Measurements from ENCODE around the gene EFHD2. TPM values are rescaled to one million over a fixed set of nuclear protein-coding genes. Genes with fewer than 3 reads are reported as not detected.
"Not testable (repeated sequence)": the region's sequence is repeated elsewhere in the genome, so short reads cannot be mapped to it uniquely, and the experiment has no call there.

The EFHD2 gene
- 75.9 and 76.5 TPM in 2 replicates for total RNA-seq (2014; rRNA removed)
- polyA plus RNA-seq (2012), result 34.8 TPM

GRCh38 chr1:15409388-15410222 lies at the start of gene EFHD2:
Gene EFHD2 (plus strand): TSS chr1:15409888. CDS start chr1:15409972, 84 bp downstream.
- peak; percentile 71 for DNase-seq (ENCODE audit: low read depth)

GRCh38 chr1:15360700-15361099 lies 49.0 kb upstream of the EFHD2 start:
- no peak for DNase-seq (ENCODE audit: low read depth)

- no peak for DNase-seq (ENCODE audit: low read depth)
These were observed 47.5 kb upstream of the EFHD2 start for GRCh38 chr1:15362096-15362736.

GRCh38 chr1:15362737-15363128 lies 47.0 kb upstream of the EFHD2 start:
- DNase-seq (ENCODE audit: low read depth), result no peak

- no peak for DNase-seq (ENCODE audit: low read depth)
These were observed 44.9 kb upstream of the EFHD2 start for GRCh38 chr1:15364740-15365139.

GRCh38 chr1:15368888-15369287 lies 40.8 kb upstream of the EFHD2 start:
- no peak for DNase-seq (ENCODE audit: low read depth)

- DNase-seq (ENCODE audit: low read depth), result no peak
These were observed 39.4 kb upstream of the EFHD2 start for GRCh38 chr1:15370268-15370667.

GRCh38 chr1:15370781-15371520 lies 38.7 kb upstream of the EFHD2 start:
- no peak for DNase-seq (ENCODE audit: low read depth)

- DNase-seq (ENCODE audit: low read depth), result no peak
These were observed 37.8 kb upstream of the EFHD2 start for GRCh38 chr1:15371610-15372545.

GRCh38 chr1:15378729-15379128 lies 31.0 kb upstream of the EFHD2 start:
- DNase-seq (ENCODE audit: low read depth), result no peak

- DNase-seq (ENCODE audit: low read depth), result not testable (repeated sequence)
These were observed 30.5 kb upstream of the EFHD2 start for GRCh38 chr1:15379151-15379550.

GRCh38 chr1:15380601-15381508 lies 28.8 kb upstream of the EFHD2 start:
- DNase-seq (ENCODE audit: low read depth), result no peak

GRCh38 chr1:15381805-15382204 lies 27.9 kb upstream of the EFHD2 start:
- no peak for DNase-seq (ENCODE audit: low read depth)

- DNase-seq (ENCODE audit: low read depth), result no peak
These were observed 26.8 kb upstream of the EFHD2 start for GRCh38 chr1:15382601-15383518.

- no peak for DNase-seq (ENCODE audit: low read depth)
These were observed 25.9 kb upstream of the EFHD2 start for GRCh38 chr1:15383810-15384209.

GRCh38 chr1:15384301-15384901 lies 25.3 kb upstream of the EFHD2 start:
- no peak for DNase-seq (ENCODE audit: low read depth)

- no peak for DNase-seq (ENCODE audit: low read depth)
These were observed 24.3 kb upstream of the EFHD2 start for GRCh38 chr1:15385420-15385819.

- DNase-seq (ENCODE audit: low read depth), result no peak
These were observed 23.4 kb upstream of the EFHD2 start for GRCh38 chr1:15386164-15386749.

All from LHCN-M2 (cell line).